MM.1S (cell line): ENCODE results near the gene LAMB2.

Experiments used
- DNase-seq: peaks from one replicate; pipeline ENCODE4 v3.0.0-alpha.2; 2015
- H2AFZ ChIP-seq: fragments of 300-600 bp; sonication (generic); 2 replicates; pipeline ENCODE4 v1.6.0; 2016; ENCODE audit warnings: antibody characterized with exemption, low read length
- H3F3A ChIP-seq: fragments of 300-600 bp; sonication (generic); 2 replicates; pipeline ENCODE4 v1.6.1; 2016; ENCODE audit warnings: mild to moderate bottlenecking, antibody characterized with exemption, low read length, moderate library complexity, mixed read lengths; ENCODE audit not compliant: insufficient read depth
- H3K27ac ChIP-seq: fragments of 300-600 bp; sonication (generic); 2 replicates; pipeline ENCODE4 v1.5.1; 2016; ENCODE audit warnings: mild to moderate bottlenecking, low read length
- H3K27me3 ChIP-seq: fragments of 300-600 bp; sonication (generic); replicated peaks from 2 replicates; pipeline ENCODE4 v1.6.0; 2016; ENCODE audit warnings: low read length; ENCODE audit not compliant: insufficient read depth
- H3K36me3 ChIP-seq: fragments of 300-600 bp; sonication (generic); replicated peaks from 2 replicates; pipeline ENCODE4 v1.6.1; 2016; ENCODE audit warnings: mild to moderate bottlenecking, low read length, mixed read lengths; ENCODE audit not compliant: insufficient read depth
- H3K4me1 ChIP-seq: fragments of 300-600 bp; sonication (generic); 2 replicates; pipeline ENCODE4 v1.6.1; 2016; ENCODE audit warnings: low read length, mixed read lengths
- H3K4me2 ChIP-seq: fragments of 300-600 bp; sonication (generic); 2 replicates; pipeline ENCODE4 v1.6.0; 2016; ENCODE audit warnings: low read depth, low read length
- H3K4me3 ChIP-seq: fragments of 300-600 bp; sonication (generic); 2 replicates; pipeline ENCODE4 v1.5.1; 2016; ENCODE audit warnings: low read length, mixed read lengths
- H3K79me2 ChIP-seq: fragments of 300-600 bp; sonication (generic); 2 replicates; pipeline ENCODE4 v1.6.1; 2016; ENCODE audit warnings: mixed run types, low read length, mixed read lengths
- H3K9ac ChIP-seq: fragments of 300-600 bp; sonication (generic); 2 replicates; pipeline ENCODE4 v1.6.1; 2016; ENCODE audit warnings: low read length, mixed read lengths
- H3K9me2 ChIP-seq: fragments of 300-600 bp; sonication (generic); replicated peaks from 2 replicates; pipeline ENCODE4 v1.6.1; 2016; ENCODE audit warnings: mild to moderate bottlenecking, low read length, mixed read lengths; ENCODE audit not compliant: insufficient read depth
- H3K9me3 ChIP-seq: fragments of 300-600 bp; sonication (generic); replicated peaks from 2 replicates; pipeline ENCODE4 v1.6.1; 2016; ENCODE audit warnings: mild to moderate bottlenecking, low read length, mixed read lengths; ENCODE audit not compliant: insufficient read depth
- H4K20me1 ChIP-seq: fragments of 300-600 bp; sonication (generic); 2 replicates; pipeline ENCODE4 v1.6.1; 2016; ENCODE audit warnings: mild to moderate bottlenecking, low read length, moderate library complexity, mixed read lengths; ENCODE audit not compliant: insufficient read depth
- EZH2 ChIP-seq: fragments of 300-600 bp; sonication (generic); optimal IDR thresholded peaks from 2 replicates; pipeline ENCODE3; 2017; ENCODE audit warnings: low read depth, mild to moderate bottlenecking, antibody characterized with exemption, low read length, mixed read lengths
- EZH2phosphoT487 ChIP-seq: fragments of 300-600 bp; sonication (generic); IDR thresholded peaks from 2 replicates; pipeline ENCODE4 v1.6.1; 2018; ENCODE audit warnings: antibody characterized with exemption, low read length
- TF ChIP-seq, protein P1 (sequence below): fragments of 300-600 bp; sonication (generic); IDR thresholded peaks from 2 replicates; pipeline ENCODE4 v1.5.1; 2016; ENCODE audit warnings: antibody characterized with exemption, low read length, mixed read lengths

Gene LAMB2

GRCh38 chr3:49148159-49148558 lies 15.3 kb upstream of the LAMB2 start:
- H3K36me3 ChIP-seq = no peaks in the 10 kb centered on the region
- no peaks in the 10 kb centered on the region for H3F3A ChIP-seq
- no peaks in the 10 kb centered on the region for H3K79me2 ChIP-seq
- H2AFZ ChIP-seq = no peak overlapping the region
- no peak overlapping the region for H3K4me2 ChIP-seq
- H3K9ac ChIP-seq = no peak overlapping the region
- no peak overlapping the region for H3K27ac ChIP-seq
- H3K27me3 ChIP-seq = no peaks in the 10 kb centered on the region
- H3K9me2 ChIP-seq = no peaks in the 10 kb centered on the region
- TF ChIP-seq EZH2 = no peak
- TF ChIP-seq EZH2phosphoT487 = no peak
- no peaks in the 10 kb centered on the region for H3K4me1 ChIP-seq
- no peak for DNase-seq
- no peak overlapping the region for H3K4me3 ChIP-seq
- no peaks in the 10 kb centered on the region for H4K20me1 ChIP-seq
- H3K9me3 ChIP-seq = no peaks in the 10 kb centered on the region

GRCh38 chr3:49140080-49140479 lies 7.2 kb upstream of the LAMB2 start:
- Histone ChIP-seq H3K27ac (no peak overlapping the region), H3K4me2 (no peak overlapping the region), H3K36me3 (no peaks in the 10 kb centered on the region), H3K9ac (no peak overlapping the region), H4K20me1 (no peaks in the 10 kb centered on the region), H3K79me2 (no peaks in the 10 kb centered on the region), H3K9me3 (no peaks in the 10 kb centered on the region), H3K4me3 (no peak overlapping the region), H3K4me1 (no peaks in the 10 kb centered on the region), H3F3A (no peaks in the 10 kb centered on the region), H3K9me2 (no peaks in the 10 kb centered on the region), H2AFZ (no peak overlapping the region), H3K27me3 (no peaks in the 10 kb centered on the region; the same call in 1 of the 2 replicates)
- no peak for DNase-seq
- TF ChIP-seq EZH2phosphoT487 (no peak), EZH2 (no peak)
- TF ChIP-seq, protein P1, sequence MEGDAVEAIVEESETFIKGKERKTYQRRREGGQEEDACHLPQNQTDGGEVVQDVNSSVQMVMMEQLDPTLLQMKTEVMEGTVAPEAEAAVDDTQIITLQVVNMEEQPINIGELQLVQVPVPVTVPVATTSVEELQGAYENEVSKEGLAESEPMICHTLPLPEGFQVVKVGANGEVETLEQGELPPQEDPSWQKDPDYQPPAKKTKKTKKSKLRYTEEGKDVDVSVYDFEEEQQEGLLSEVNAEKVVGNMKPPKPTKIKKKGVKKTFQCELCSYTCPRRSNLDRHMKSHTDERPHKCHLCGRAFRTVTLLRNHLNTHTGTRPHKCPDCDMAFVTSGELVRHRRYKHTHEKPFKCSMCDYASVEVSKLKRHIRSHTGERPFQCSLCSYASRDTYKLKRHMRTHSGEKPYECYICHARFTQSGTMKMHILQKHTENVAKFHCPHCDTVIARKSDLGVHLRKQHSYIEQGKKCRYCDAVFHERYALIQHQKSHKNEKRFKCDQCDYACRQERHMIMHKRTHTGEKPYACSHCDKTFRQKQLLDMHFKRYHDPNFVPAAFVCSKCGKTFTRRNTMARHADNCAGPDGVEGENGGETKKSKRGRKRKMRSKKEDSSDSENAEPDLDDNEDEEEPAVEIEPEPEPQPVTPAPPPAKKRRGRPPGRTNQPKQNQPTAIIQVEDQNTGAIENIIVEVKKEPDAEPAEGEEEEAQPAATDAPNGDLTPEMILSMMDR = no peak

DNA sequence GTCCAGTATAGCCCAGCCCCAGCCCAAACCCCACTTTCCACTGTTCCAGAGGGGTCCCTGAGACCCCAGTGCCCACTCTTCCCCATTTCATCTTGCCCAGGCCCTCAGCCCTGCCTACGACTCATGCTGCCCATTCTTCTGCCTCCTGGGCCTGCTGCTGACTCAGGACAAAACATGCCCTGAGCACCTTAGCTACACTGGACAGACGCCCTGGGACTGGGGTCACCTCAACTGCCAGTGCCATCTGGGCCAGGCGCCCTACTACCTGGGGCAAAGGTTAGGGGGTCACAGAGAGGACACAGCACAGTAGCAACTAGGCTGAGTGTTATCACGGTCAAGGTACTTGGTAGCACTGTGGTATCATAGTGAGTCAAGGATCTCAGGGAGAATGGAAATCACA lies 2.6 kb upstream of the LAMB2 start:
- H3K9ac ChIP-seq = no peak overlapping the region
- H3K27me3 ChIP-seq = no peaks in the 10 kb centered on the region; the same call in 1 of the 2 replicates
- H3K9me2 ChIP-seq = no peaks in the 10 kb centered on the region
- H3K27ac ChIP-seq = no peak overlapping the region
- H3K4me1 ChIP-seq = no peaks in the 10 kb centered on the region
- no peaks in the 10 kb centered on the region for H4K20me1 ChIP-seq
- H3K4me2 ChIP-seq = no peak overlapping the region
- no peak for TF ChIP-seq EZH2phosphoT487
- TF ChIP-seq, protein P1 = no peak
- no peak for TF ChIP-seq EZH2
- no peaks in the 10 kb centered on the region for H3K79me2 ChIP-seq
- no peak overlapping the region for H3K4me3 ChIP-seq
- H3K36me3 ChIP-seq = no peaks in the 10 kb centered on the region
- H3F3A ChIP-seq = no peaks in the 10 kb centered on the region
- H3K9me3 ChIP-seq = no peaks in the 10 kb centered on the region
- H2AFZ ChIP-seq = no peak overlapping the region
- no peak for DNase-seq

GRCh38 chr3:49134471-49135265 lies 1.8 kb upstream of the LAMB2 start:
- no peaks in the 10 kb centered on the region for H3K27me3 ChIP-seq
- no peaks in the 10 kb centered on the region for H3K36me3 ChIP-seq
- H3K9ac ChIP-seq = no peak overlapping the region
- H2AFZ ChIP-seq = no peak overlapping the region
- no peak overlapping the region for H3K4me3 ChIP-seq
- no peak for DNase-seq
- H3K79me2 ChIP-seq = no peaks in the 10 kb centered on the region
- no peaks in the 10 kb centered on the region for H4K20me1 ChIP-seq
- TF ChIP-seq, protein P1 = no peak
- TF ChIP-seq EZH2phosphoT487 (no peak), EZH2 (no peak)
- H3K4me2 ChIP-seq = no peak overlapping the region
- H3K9me3 ChIP-seq = no peaks in the 10 kb centered on the region
- H3K4me1 ChIP-seq = no peaks in the 10 kb centered on the region
- no peaks in the 10 kb centered on the region for H3F3A ChIP-seq
- H3K27ac ChIP-seq = no peak overlapping the region
- H3K9me2 ChIP-seq = no peaks in the 10 kb centered on the region
